Measurements from ENCODE around the gene ABL1.

ABL1 gene

DNA sequence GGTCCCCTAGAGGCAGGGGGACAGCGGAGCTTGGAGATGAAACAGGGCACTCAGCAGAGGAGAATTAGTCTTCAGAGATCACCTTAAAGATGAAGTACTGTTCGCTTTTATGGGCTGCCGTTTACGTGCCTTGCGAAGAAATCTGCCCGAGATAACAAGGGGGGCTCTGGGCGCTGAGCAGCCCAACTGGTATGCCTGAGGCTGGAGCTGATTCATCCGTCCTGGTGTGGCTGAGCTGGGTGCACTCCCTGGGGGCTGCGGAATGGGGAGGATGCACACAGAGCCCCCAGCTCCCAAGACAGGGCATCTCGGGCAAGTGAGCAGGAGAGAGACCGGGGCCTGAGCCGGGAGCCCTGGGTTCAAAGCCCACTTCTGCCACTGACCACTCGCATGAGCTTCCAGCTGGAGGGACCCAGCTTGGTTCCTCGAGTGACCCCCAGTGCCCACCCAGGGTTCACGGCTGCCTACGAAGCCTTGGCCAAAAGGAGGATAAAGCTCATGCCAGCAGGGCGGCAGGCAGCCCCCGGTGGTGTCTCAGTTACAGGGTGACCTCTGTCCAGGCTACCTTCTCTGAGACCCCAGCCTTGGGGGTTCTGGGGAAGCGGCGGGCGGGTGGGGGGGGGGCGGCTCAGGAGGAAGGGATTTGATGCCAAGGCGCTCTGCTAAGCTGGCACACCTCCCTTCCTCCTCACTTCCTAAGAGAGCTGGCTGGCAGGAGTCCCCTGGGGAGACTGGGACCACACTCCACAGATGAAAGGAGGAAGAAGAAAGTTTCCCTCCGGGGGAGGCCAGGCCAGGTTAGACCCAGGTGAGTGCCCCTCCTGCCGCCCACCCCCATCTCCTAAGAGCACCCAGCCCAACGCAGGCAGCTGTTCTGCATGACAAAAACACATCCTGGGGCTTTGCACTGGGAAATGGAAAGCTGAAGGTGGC is 98.3 kb downstream of the ABL1 start:
- no peaks in the 10 kb centered on the region for H4K20me1 ChIP-seq (ENCODE audit: control insufficient read depth, insufficient read depth, low read depth, low read length)
- no peak overlapping the region for H3K4me3 ChIP-seq (ENCODE audit: low read length)

DNA sequence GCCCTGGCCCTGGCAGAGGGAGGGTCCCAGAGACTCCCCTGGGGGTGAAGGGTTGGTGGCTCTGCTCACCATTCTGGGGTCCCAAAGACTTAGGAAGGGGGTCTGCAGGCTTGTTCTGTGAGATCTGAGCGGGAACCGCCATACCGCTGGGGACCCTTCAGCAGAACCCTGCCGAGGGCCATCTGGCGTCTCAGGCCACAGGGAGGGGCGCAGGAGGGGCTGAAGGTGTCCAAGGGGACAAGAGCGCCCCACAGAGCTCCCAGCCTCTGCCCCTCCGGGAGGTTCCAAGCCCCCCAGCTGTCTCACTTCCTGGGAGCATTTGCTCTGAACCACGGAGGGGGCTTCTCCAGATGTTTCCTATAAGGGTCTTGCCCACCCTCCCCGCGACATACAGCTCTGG is 99.2 kb downstream of the ABL1 start:
- no peaks in the 10 kb centered on the region for H3K9me3 ChIP-seq (ENCODE audit: control insufficient read depth, insufficient read depth, low read length)
- H3K36me3 ChIP-seq (ENCODE audit: control insufficient read depth, low read length), result no peaks in the 10 kb centered on the region
- H3K4me3 ChIP-seq (ENCODE audit: low read length), result no peak overlapping the region
- H3F3A ChIP-seq (ENCODE audit: control insufficient read depth, insufficient read depth), result no peaks in the 10 kb centered on the region
- TF ChIP-seq, protein P1, sequence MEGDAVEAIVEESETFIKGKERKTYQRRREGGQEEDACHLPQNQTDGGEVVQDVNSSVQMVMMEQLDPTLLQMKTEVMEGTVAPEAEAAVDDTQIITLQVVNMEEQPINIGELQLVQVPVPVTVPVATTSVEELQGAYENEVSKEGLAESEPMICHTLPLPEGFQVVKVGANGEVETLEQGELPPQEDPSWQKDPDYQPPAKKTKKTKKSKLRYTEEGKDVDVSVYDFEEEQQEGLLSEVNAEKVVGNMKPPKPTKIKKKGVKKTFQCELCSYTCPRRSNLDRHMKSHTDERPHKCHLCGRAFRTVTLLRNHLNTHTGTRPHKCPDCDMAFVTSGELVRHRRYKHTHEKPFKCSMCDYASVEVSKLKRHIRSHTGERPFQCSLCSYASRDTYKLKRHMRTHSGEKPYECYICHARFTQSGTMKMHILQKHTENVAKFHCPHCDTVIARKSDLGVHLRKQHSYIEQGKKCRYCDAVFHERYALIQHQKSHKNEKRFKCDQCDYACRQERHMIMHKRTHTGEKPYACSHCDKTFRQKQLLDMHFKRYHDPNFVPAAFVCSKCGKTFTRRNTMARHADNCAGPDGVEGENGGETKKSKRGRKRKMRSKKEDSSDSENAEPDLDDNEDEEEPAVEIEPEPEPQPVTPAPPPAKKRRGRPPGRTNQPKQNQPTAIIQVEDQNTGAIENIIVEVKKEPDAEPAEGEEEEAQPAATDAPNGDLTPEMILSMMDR (IDR thresholded peaks at IDR 0.05; ENCODE audit: low read depth, low read length, poor library complexity, severe bottlenecking), result no peak
- no peak for TF ChIP-seq EZH2phosphoT487 (IDR thresholded peaks at IDR 0.05; ENCODE audit: borderline replicate concordance, low read length)
- peaks cover 27% of the 10 kb centered on the region for H3K27me3 ChIP-seq (ENCODE audit: control insufficient read depth, low read length)
- no peaks in the 10 kb centered on the region for H3K9me2 ChIP-seq (replicated peaks; ENCODE audit: control insufficient read depth, low read length)
- no peak overlapping the region for H3K4me2 ChIP-seq (ENCODE audit: low read length)
- H3K4me1 ChIP-seq (ENCODE audit: control insufficient read depth, low read length), result peaks cover 26% of the 10 kb centered on the region
- no peaks in the 10 kb centered on the region for H3K79me2 ChIP-seq (ENCODE audit: control insufficient read depth, low read length)
- H3K27ac ChIP-seq (ENCODE audit: low read depth, low read length), result no peak overlapping the region
- H4K20me1 ChIP-seq (ENCODE audit: control insufficient read depth, insufficient read depth, low read depth, low read length), result no peaks in the 10 kb centered on the region

More for the DNA sequence above, 98.3 kb downstream of the ABL1 start:
- no peaks in the 10 kb centered on the region for H3K79me2 ChIP-seq (ENCODE audit: control insufficient read depth, low read length)
- H3K9me2 ChIP-seq (replicated peaks; ENCODE audit: control insufficient read depth, low read length), result no peaks in the 10 kb centered on the region
- H3K4me2 ChIP-seq (ENCODE audit: low read length), result no peak overlapping the region
- no peaks in the 10 kb centered on the region for H3K36me3 ChIP-seq (ENCODE audit: control insufficient read depth, low read length)
- H3K27me3 ChIP-seq (ENCODE audit: control insufficient read depth, low read length), result peaks cover 23% of the 10 kb centered on the region
- H3K9me3 ChIP-seq (ENCODE audit: control insufficient read depth, insufficient read depth, low read length), result no peaks in the 10 kb centered on the region
- H3K27ac ChIP-seq (ENCODE audit: low read depth, low read length), result no peak overlapping the region
- TF ChIP-seq, protein P1 (IDR thresholded peaks at IDR 0.05; ENCODE audit: low read depth, low read length, poor library complexity, severe bottlenecking), result no peak
- no peak for TF ChIP-seq EZH2phosphoT487 (IDR thresholded peaks at IDR 0.05; ENCODE audit: borderline replicate concordance, low read length)
- H3K4me1 ChIP-seq (ENCODE audit: control insufficient read depth, low read length), result peaks cover 31% of the 10 kb centered on the region
- no peaks in the 10 kb centered on the region for H3F3A ChIP-seq (ENCODE audit: control insufficient read depth, insufficient read depth)

DNA sequence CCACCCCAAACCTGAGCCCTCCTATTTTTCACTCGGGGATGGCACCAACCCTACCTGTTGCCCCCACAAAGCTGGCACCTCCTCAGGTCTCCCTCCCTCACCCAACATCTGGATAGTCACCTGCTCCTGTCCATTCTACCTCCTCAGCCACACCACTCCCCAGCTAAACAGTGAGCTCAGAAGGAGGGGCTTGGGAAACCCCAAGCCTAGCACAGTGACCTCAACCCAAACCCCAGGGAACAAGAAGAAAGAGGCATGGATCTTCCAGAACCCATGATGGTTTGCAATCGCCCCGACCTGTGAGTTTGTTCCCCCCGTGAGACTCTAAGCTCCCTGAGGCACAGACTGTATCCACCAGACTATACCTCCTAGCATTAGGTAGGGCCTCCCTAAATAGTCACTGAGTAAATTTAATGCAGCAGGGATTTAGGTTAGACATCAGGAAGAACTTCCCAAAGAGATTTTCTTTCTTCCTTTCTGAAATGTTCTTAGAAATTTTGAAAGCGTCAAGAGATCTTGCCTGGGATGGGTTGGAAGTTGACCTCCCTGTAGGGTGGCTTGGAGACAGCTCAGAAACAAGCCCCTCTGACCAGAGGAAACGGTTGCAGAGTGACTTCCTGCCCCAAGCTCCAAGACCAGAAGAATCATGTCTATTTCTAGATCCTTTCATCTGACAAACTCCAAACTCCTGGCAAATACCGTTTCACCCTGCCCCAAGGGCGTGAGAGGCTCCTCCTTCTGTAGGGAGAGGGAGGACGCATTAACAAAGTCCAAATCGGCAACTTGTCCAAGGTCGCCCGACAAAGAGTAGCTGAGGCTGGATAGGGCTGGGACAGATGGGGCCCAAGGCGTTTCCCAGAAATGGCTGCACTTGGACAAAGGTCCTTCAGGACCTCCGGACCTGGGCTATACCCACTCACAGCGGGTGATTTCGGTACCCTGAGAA is 99.9 kb downstream of the ABL1 start:
- Histone ChIP-seq H3K27ac (ENCODE audit: low read depth, low read length) (no peak overlapping the region), H3F3A (ENCODE audit: control insufficient read depth, insufficient read depth) (no peaks in the 10 kb centered on the region), H3K4me3 (ENCODE audit: low read length) (no peak overlapping the region), H3K36me3 (ENCODE audit: control insufficient read depth, low read length) (no peaks in the 10 kb centered on the region), H4K20me1 (ENCODE audit: control insufficient read depth, insufficient read depth, low read depth, low read length) (no peaks in the 10 kb centered on the region), H3K27me3 (ENCODE audit: control insufficient read depth, low read length) (peaks cover 32% of the 10 kb centered on the region), H3K9me3 (ENCODE audit: control insufficient read depth, insufficient read depth, low read length) (no peaks in the 10 kb centered on the region), H3K4me2 (ENCODE audit: low read length) (no peak overlapping the region), H3K9me2 (replicated peaks; ENCODE audit: control insufficient read depth, low read length) (no peaks in the 10 kb centered on the region), H3K79me2 (ENCODE audit: control insufficient read depth, low read length) (no peaks in the 10 kb centered on the region), H3K4me1 (ENCODE audit: control insufficient read depth, low read length) (peaks cover 26% of the 10 kb centered on the region)
- no peak for TF ChIP-seq EZH2phosphoT487 (IDR thresholded peaks at IDR 0.05; ENCODE audit: borderline replicate concordance, low read length)
- TF ChIP-seq, protein P1 (IDR thresholded peaks at IDR 0.05; ENCODE audit: low read depth, low read length, poor library complexity, severe bottlenecking), result no peak
